HepG2 (cell line): Measurements from ENCODE around the gene DMKN. TPM values are rescaled to one million over a fixed set of nuclear protein-coding genes. Genes with fewer than 3 reads are reported as not detected.

Experiments
- FOXC1 ChIP-seq: sonication (generic); formaldehyde crosslinking; IDR thresholded peaks from 2 replicates; pipeline ENCODE4 v1.8.0; 2022; ENCODE audit warnings: mild to moderate bottlenecking, missing genetic modification reagents, borderline replicate concordance
- IRF9 ChIP-seq: sonication (generic); formaldehyde crosslinking; IDR thresholded peaks from 2 replicates; pipeline ENCODE4 v1.8.0; 2022; ENCODE audit warnings: missing genetic modification reagents, mild to moderate bottlenecking, borderline replicate concordance
- KAT7 ChIP-seq: IDR thresholded peaks from 2 replicates; pipeline ENCODE4 v1.6.1; 2018; ENCODE audit warnings: borderline replicate concordance, missing compliant biosample characterization
- KLF12 ChIP-seq: sonication (generic); formaldehyde crosslinking; IDR thresholded peaks from 2 replicates; pipeline ENCODE4 v1.4.0; 2020; ENCODE audit warnings: missing genetic modification reagents, borderline replicate concordance
- MAX ChIP-seq: IDR thresholded peaks from 2 replicates; pipeline ENCODE4 v1.6.1; 2012; ENCODE audit warnings: inconsistent platforms
- NFAT5 ChIP-seq: sonication (generic); formaldehyde crosslinking; IDR thresholded peaks from 2 replicates; pipeline ENCODE4 v1.4.0; 2020; ENCODE audit warnings: missing genetic modification reagents
- ZBTB3 ChIP-seq: sonication (generic); formaldehyde crosslinking; IDR thresholded peaks from 2 replicates; pipeline ENCODE4 v1.4.0; 2020; ENCODE audit warnings: low read depth, mild to moderate bottlenecking, moderate library complexity, missing genetic modification reagents, borderline replicate concordance
- ZNF33B ChIP-seq: sonication (generic); formaldehyde crosslinking; IDR thresholded peaks from 2 replicates; pipeline ENCODE4 v1.5.1; 2020; ENCODE audit warnings: mild to moderate bottlenecking, missing genetic modification reagents
- ZNF687 ChIP-seq: sonication (generic); formaldehyde crosslinking; IDR thresholded peaks from 2 replicates; pipeline ENCODE4 v1.5.1; 2020; ENCODE audit warnings: mild to moderate bottlenecking, missing genetic modification reagents, moderate library complexity
- ZNF709 ChIP-seq: sonication (generic); formaldehyde crosslinking; IDR thresholded peaks from 2 replicates; pipeline ENCODE4 v1.5.0; 2020; ENCODE audit warnings: mild to moderate bottlenecking, missing genetic modification reagents
- ZNF776 ChIP-seq: sonication (generic); formaldehyde crosslinking; IDR thresholded peaks from 2 replicates; pipeline ENCODE4 v1.4.0; 2020; ENCODE audit warnings: mild to moderate bottlenecking, missing genetic modification reagents
- ZNF839 ChIP-seq: sonication (generic); formaldehyde crosslinking; IDR thresholded peaks from 2 replicates; pipeline ENCODE4 v1.4.0; 2020; ENCODE audit warnings: missing genetic modification reagents, mild to moderate bottlenecking, borderline replicate concordance
- ZSCAN21 ChIP-seq: sonication (generic); formaldehyde crosslinking; IDR thresholded peaks from 2 replicates; pipeline ENCODE4 v1.8.0; 2022; ENCODE audit warnings: mild to moderate bottlenecking, missing genetic modification reagents, moderate library complexity, borderline replicate concordance
- polyA plus RNA-seq, 8 experiments: library from polyadenylated mRNA; depleted of rRNA in 3 of 8; stranded (reverse) in 7 of 8; unstranded in 1 of 8; fragments of >200 nt; fragmentation: Illumina TruSeq in 4 of 8; extraction: Trizol in 4 of 8; gene quantifications; 2 replicates each; pipeline versions ENCODE4 v1.2.1 to v1.2.3, GENCODE V29; 2011 to 2016; ENCODE audit warnings: low read depth in 4 of 8, missing spikeins in 1 of 8, mixed read lengths in 1 of 8; ENCODE audit not compliant: insufficient read depth in 1 of 8
- total RNA-seq, 5 experiments: library from RNA; depleted of rRNA; stranded (reverse); fragments of >200 nt; fragmentation: Illumina TruSeq; extraction: Trizol; gene quantifications; 2 replicates each; pipeline ENCODE4 v1.2.3, GENCODE V29; 2016; ENCODE audit warnings: low read depth in 1 of 5
- TF ChIP-seq, protein P1 (sequence below), 2 experiments: sonication (generic) in 1 of 2; formaldehyde crosslinking in 1 of 2; IDR thresholded peaks; 2 replicates each; pipeline versions ENCODE4 v1.4.0 to v1.6.1; 2018 to 2020; ENCODE audit warnings: missing genetic modification reagents in 2 of 2, borderline replicate concordance in 1 of 2, low read depth in 1 of 2, mild to moderate bottlenecking in 1 of 2, missing biosample characterization in 1 of 2

DMKN gene
- total and polyA plus RNA-seq, 2 of the 13 experiments (the other 11 are each of a cell fraction or from before 2014, with no cell fraction given) = 50.8 to 57.1 TPM

DNA sequence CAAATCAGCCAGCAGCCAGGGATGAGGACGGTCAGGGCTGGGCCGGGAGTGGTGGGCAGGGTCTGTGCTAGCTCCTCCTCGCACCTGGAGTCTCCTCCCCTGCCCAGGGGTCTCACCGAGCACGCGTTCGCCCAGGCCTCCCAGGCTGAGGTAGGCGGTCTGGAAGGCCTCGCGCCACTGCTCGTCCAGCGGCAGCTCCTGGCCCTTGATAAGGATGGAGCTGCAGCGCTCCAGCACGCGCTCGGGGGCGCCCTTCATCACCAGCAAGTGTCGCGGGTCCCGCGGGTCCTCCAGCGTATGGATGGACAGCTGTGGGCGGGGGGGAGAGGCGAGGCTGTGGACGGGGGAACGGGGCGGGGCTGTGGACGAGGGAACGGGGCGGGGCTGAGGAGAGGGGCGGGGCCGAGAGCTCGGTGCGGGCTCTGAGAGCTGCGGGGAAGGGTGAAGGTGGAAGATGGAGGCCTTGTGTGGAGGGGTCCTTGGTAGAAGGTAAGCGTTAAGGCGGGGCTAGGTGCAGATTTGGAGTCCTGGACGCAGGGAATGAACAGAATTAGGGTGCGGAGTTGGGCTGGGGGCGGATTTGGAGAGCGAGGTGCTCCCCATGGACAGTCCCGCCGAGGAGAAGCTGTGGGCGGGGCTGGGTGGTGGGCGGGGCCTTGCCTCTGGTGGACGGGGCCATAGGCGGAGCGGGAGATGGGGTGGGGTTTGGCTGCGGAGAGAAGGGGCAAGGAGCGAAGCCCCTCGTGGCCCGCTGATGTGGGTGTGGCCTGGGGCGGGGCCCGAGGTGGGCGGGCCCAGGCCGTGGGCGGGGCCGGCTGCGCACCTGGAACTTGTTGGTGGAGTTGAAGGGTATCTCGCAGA, 44.3 kb upstream of the DMKN start (continued):
- TF ChIP-seq NFAT5 (CRISPR knock-in tag) = no peak
- no peak for TF ChIP-seq ZNF839
- peak; percentile 68 for TF ChIP-seq ZNF687
- no peak for TF ChIP-seq FOXC1 (CRISPR knock-in tag)
- 0 out of 2 replicates have a peak, but pooled peaks have one; percentile 49 for TF ChIP-seq ZNF776 (CRISPR knock-in tag)
- no peak for TF ChIP-seq ZBTB3 (CRISPR knock-in tag)
- no peak for TF ChIP-seq KAT7
- no peak for TF ChIP-seq ZNF709 (CRISPR knock-in tag)
- TF ChIP-seq MAX = peak; percentile 65
- TF ChIP-seq IRF9 (CRISPR knock-in tag) = no peak
- TF ChIP-seq, protein P1, sequence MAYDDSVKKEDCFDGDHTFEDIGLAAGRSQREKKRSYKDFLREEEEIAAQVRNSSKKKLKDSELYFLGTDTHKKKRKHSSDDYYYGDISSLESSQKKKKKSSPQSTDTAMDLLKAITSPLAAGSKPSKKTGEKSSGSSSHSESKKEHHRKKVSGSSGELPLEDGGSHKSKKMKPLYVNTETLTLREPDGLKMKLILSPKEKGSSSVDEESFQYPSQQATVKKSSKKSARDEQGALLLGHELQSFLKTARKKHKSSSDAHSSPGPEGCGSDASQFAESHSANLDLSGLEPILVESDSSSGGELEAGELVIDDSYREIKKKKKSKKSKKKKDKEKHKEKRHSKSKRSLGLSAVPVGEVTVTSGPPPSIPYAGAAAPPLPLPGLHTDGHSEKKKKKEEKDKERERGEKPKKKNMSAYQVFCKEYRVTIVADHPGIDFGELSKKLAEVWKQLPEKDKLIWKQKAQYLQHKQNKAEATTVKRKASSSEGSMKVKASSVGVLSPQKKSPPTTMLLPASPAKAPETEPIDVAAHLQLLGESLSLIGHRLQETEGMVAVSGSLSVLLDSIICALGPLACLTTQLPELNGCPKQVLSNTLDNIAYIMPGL (CRISPR knock-in tag; IDR thresholded peaks at IDR 0.05; ENCODE audit: borderline replicate concordance in 1 of 2, low read depth in 1 of 2) = 0 out of 4 replicates have a peak, but pooled peaks of 1 of the 2 experiments have one; percentile 23
- TF ChIP-seq ZNF33B (CRISPR knock-in tag) = no peak
- TF ChIP-seq KLF12 = peak; percentile 42; the same call in 1 of the 2 replicates
- no peak; the same call in 1 of the 2 replicates for TF ChIP-seq ZSCAN21 (CRISPR knock-in tag)
